GM18508 (cell line): Measurements from ENCODE around the gene SASH3.

Experiments
- ATAC-seq: cut with Tn5 transposase; IDR thresholded peaks from one replicate; pipeline ENCODE4 v1.9.1; 2021; ENCODE audit warnings: moderate number of reproducible peaks; ENCODE audit not compliant: insufficient read depth, unreplicated experiment

SASH3 gene

GRCh38 chrX:129781680-129782495, 2.1 kb downstream of the SASH3 start:
- no peak for ATAC-seq

GRCh38 chrX:129782706-129783105, 3.0 kb downstream of the SASH3 start:
- no peak for ATAC-seq

- ATAC-seq = no peak
Measured at GRCh38 chrX:129783291-129783713, 3.6 kb downstream of the SASH3 start.

GRCh38 chrX:129784371-129784770, 4.6 kb downstream of the SASH3 start:
- no peak for ATAC-seq

- ATAC-seq = no peak
Measured at GRCh38 chrX:129785160-129785947, 5.6 kb downstream of the SASH3 start.

- ATAC-seq = peak; percentile 86
Measured at GRCh38 chrX:129786210-129786651, 6.5 kb downstream of the SASH3 start.

GRCh38 chrX:129787336-129788055, 7.7 kb downstream of the SASH3 start:
- ATAC-seq = no peak

- ATAC-seq = no peak
Measured at GRCh38 chrX:129788527-129788926, 8.8 kb downstream of the SASH3 start.

- no peak for ATAC-seq
Measured at GRCh38 chrX:129790146-129790545, 10.4 kb downstream of the SASH3 start.

GRCh38 chrX:129790808-129791207, 11.1 kb downstream of the SASH3 start:
- no peak for ATAC-seq

- ATAC-seq = no peak
Measured at GRCh38 chrX:129791336-129791735, 11.6 kb downstream of the SASH3 start.

- no peak for ATAC-seq
Measured at GRCh38 chrX:129791961-129792570, 12.3 kb downstream of the SASH3 start.

- no peak for ATAC-seq
Measured at GRCh38 chrX:129792586-129793291, 13.0 kb downstream of the SASH3 start.

- ATAC-seq = no peak
Measured at GRCh38 chrX:129793604-129794191, 13.9 kb downstream of the SASH3 start.

GRCh38 chrX:129795584-129795983, 15.8 kb downstream of the SASH3 start:
- no peak for ATAC-seq

- ATAC-seq = no peak
Measured at GRCh38 chrX:129797251-129797906, 17.6 kb downstream of the SASH3 start.

GRCh38 chrX:129798456-129798855, 18.7 kb downstream of the SASH3 start:
- ATAC-seq = no peak

GRCh38 chrX:129798888-129799287, 19.1 kb downstream of the SASH3 start:
- ATAC-seq = no peak

- ATAC-seq = no peak
Measured at GRCh38 chrX:129800186-129800585, 20.4 kb downstream of the SASH3 start.
